ENCODE data around the gene MT1G. TPM values are rescaled to one million over a fixed set of nuclear protein-coding genes. Genes with fewer than 3 reads are reported as not detected.

Gene MT1G
- total RNA-seq, 4 donors from 2014 or later: 410 to 930 (median 704) TPM

DNA sequence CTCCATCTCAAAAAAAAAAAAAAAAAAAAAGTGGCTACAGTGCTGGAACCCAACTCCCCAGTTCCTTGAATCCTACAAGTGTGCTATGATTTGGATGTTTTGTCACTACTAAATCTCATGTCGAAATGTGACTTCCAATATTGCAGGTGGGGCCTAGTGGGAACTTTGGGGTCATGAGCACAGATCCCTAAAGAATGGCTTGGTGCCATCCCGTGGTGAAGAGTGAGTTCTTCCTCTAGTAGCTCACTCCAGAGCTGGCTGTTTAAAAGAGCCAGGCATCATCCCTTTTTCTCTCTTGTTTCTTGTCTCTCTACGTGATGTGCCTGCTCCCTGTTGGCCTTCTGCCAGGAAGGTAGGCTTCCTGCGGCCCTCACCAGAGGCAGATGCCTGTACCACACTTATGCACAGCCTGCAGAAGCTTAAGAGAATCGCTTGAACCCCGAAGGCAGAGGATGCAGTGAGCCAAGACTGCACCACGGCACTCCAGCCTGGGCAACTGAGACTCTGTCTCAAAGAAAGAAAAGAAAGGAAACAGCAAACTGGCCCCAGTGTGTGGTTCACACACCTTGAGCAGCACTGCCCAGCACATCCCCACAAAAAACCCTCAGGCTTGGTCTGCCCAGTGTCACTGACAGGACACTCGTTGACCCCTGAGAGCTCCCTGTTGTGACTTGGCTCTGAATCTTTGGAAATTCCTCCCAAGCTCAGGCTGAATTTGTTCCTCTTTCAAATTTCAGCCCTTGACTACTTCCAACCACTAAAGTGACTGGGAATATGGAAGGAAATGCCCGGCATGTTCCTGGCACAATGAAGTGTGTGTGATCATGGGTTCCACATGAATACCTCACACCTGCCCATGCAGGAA is 39.1 kb downstream of the MT1G start:
- no peaks in the 10 kb centered on the region for H3K27me3 ChIP-seq
- intact Hi-C loops (cut with DNase I): no loop called here
- no peaks in the 10 kb centered on the region for H3K36me3 ChIP-seq
- H3K9me3 ChIP-seq: no peaks in the 10 kb centered on the region
- DNase-seq: peak in 1 of 2 donors; percentile 30
- peaks cover 0 to 10% of the 10 kb centered on the region in 2 donors for H3K4me1 ChIP-seq
- H3K27ac ChIP-seq: peak overlapping the region; percentile 28 to 95 (median 58)
- WGBS, 2 donors: 61 to 70% methylated on average over 9 of the region's 9 CpGs
- no peak overlapping the region for H3K4me3 ChIP-seq (replicated peaks in 1 of 3)
- TF ChIP-seq POLR2A (IDR thresholded peaks at IDR 0.05): no peak
- TF ChIP-seq CTCF (IDR thresholded peaks at IDR 0.05): no peak

- H3K27ac ChIP-seq: peak overlapping the region; percentile 86 to 95 (median 93)
- intact Hi-C loops (cut with DNase I): no loop called here
- 58 to 72% methylated on average over 7 of the region's 7 CpGs for WGBS, 2 donors
Measured at GRCh38 chr16:56626685-56627084, 41.2 kb downstream of the MT1G start.

DNA sequence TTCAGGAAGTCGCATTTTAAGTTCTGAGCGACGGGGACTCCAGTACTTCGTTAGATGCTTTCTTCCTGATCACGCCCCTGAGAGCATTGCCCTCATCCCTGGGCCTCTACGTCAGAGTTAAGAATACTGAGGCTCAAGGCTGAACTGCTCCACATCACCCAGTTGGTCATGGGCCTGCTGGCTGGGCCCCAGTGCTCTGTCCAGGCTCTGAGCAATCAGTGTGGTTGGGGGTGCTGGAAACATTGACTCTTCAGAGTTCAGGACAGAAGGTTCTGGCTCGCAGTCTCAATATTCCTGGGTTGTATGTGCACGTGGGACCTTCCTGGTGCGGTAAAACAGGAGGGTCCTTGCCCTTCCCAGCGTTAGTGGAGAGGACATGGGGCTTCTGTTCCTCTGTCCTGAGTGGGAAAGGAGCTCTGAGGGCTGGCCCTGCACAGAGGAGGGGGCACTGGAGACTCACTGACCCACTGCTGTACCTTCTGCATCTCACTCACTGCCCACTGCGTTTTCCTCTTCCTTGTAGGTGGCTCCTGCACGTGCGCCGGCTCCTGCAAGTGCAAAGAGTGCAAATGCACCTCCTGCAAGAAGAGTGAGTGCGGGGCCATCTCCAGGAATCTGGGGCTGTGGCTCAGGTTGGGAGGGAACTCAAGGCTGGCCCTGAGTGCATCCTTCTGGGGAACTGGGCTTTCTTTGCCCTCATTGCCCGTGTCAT is 41.8 kb downstream of the MT1G start:
- Histone ChIP-seq H3K4me3 (replicated peaks in 1 of 3) (peak overlapping the region; percentile 59 to 80 (median 70)), H3K27me3 (no peaks in the 10 kb centered on the region), H3K4me1 (peaks cover 0 to 7% of the 10 kb centered on the region in 2 donors), H3K27ac (peak overlapping the region; percentile 86 to 95 (median 93)), H3K9me3 (no peaks in the 10 kb centered on the region), H3K36me3 (no peaks in the 10 kb centered on the region)
- intact Hi-C loops (cut with DNase I): no loop called here
- WGBS, 2 donors: 34 to 41% methylated on average over 12 to 16 of the region's 16 CpGs
- TF ChIP-seq POLR2A (IDR thresholded peaks at IDR 0.05): no peak
- TF ChIP-seq CTCF (IDR thresholded peaks at IDR 0.05): no peak
- DNase-seq: peak; percentile 54 to 59

More at GRCh38 chr16:56626685-56627084, 41.2 kb downstream of the MT1G start:
- no peaks in the 10 kb centered on the region for H3K9me3 ChIP-seq
- peaks cover 0 to 7% of the 10 kb centered on the region in 2 donors for H3K4me1 ChIP-seq
- H3K4me3 ChIP-seq (replicated peaks in 1 of 3): peak overlapping the region in 2 of 3 donors; percentile 59 to 70
- H3K27me3 ChIP-seq: no peaks in the 10 kb centered on the region
- DNase-seq: no peak
- no peaks in the 10 kb centered on the region for H3K36me3 ChIP-seq
- no peak for TF ChIP-seq POLR2A (IDR thresholded peaks at IDR 0.05)
- no peak for TF ChIP-seq CTCF (IDR thresholded peaks at IDR 0.05)

- DNase-seq: peak; percentile 86 to 88
- Histone ChIP-seq H3K4me3 (replicated peaks in 1 of 3) (peak within 1 kb of the TSS; percentile 59 to 80 (median 70)), H3K36me3 (no peaks in the 10 kb centered on the region), H3K4me1 (peaks cover 0 to 7% of the 10 kb centered on the region in 2 donors), H3K27me3 (no peaks in the 10 kb centered on the region), H3K27ac (peak within 1 kb of the TSS; percentile 86 to 95 (median 93)), H3K9me3 (no peaks in the 10 kb centered on the region)
- TF ChIP-seq POLR2A (IDR thresholded peaks at IDR 0.05): peak; percentile 93 to 98
- peak in 2 of 6 experiments; percentile 1 to 16 for TF ChIP-seq CTCF (IDR thresholded peaks at IDR 0.05)
- 2 to 4% methylated on average over 29 to 41 of the region's 62 CpGs for WGBS, 2 donors
- intact Hi-C loops (cut with DNase I): no loop called here
Measured at GRCh38 chr16:56625140-56625942, 42.5 kb downstream of the MT1G start, which contains the start of gene MT1E. Gene MT1E, plus strand, starts transcription at chr16:56625781. Its CDS starts 71 bp downstream, at chr16:56625852.

Data from thyroid gland (tissue), 4 donors.